SW 1271 (cell line): Measurements from ENCODE around the gene TRIM44.
"Not testable (repeated sequence)": the region's sequence is repeated elsewhere in the genome, so short reads cannot be mapped to it uniquely, and the experiment has no call there.

Experiments
- DNase-seq, 2 experiments: peaks; one replicate each; lab custom pipeline; 2025; lab: John Stamatoyannopoulos, UW

TRIM44 gene

DNA sequence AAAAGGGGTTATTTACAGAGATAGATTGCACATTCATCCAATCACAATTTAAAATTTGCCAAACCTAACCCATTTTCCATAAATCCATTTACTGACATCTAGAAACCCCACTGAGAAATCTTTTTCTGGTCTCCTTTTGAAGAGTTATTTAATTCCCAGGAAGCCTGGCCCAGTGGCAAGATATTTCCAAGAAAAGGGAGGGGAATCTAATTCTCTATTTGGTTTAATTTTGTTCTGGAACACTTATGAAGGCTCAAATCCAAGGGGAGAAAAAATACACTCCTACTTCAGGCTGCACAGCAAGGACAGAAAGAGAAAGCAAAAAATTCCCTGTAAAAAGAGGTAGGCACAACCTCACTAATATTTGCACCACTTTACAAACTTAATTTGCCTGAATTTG lies 193.1 kb downstream of the TRIM44 start:
- no peak for DNase-seq

DNA sequence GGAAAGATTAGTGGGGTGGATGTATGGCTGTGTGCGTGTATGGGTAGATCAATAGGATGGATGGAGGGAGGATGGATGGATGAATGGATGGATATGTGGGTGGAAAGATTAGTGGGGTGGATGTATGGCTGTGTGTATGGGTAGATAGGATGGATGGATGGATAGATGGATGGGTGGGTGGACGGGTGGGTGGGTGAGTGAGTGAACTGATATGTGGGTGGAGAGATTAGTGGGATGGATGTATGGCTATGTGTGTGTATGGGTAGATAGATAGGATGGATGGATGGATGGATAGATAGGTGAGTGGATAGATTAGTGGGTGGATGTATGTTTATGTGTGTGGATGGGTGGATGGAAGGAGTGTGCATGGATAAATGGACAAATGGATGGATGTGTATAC lies 193.7 kb downstream of the TRIM44 start:
- no peak for DNase-seq

DNA sequence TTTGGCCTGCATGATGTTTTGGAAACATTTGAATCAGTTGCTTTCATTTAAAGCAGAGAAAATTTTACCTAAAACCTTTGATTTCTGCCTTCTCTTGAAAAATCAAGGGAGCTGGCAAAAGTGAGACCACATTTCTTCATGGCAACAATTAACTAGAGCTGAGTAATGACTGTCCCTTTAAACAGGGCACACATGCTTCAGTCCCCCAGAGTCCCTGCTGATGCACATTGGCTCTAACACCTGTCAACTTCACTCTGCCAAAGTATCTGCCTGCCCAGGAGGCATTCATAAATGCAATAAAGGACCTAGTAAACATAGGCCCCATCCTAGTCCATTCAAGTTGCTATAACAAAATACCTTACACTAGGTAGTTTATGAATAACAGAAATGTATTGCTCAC lies 194.2 kb downstream of the TRIM44 start:
- no peak for DNase-seq

DNA sequence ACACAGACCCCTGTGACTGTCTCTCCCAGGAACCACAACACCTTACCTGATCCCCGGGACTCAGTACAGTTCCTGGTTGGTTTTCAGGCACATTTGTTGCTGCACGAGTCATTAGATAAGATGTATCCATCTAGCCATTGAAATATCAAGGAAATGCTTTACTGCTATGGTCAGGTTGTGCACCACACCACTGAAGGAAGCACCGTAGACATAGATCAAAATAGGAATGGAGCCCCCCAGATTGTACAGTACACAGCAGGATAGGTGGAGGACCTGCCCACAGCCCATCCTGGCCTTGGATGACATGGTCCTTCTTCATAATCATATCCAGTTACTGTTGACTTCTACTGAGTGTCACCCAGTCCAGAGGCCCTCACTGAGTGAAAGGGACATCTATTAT lies 195.3 kb downstream of the TRIM44 start:
- DNase-seq = no peak

DNA sequence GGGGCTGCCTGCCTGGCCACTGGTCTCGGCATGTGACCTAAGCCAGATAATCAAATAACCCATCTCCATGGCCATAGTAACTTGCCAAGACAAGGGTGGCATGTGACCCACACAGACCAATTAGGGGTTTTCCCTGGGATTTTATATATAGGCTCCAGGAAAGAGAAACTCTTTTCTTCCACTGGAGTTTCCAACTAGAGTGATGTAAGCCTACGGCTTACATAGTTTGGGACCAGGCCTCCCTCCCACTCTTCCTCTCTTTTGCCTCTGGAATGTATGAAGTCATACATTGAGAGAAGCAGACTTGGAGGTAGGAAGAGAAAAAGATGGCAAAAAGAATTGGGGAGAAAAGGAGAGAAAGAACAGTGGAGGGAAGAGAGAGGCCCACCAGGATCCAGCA lies 196.7 kb downstream of the TRIM44 start:
- no peak for DNase-seq

DNA sequence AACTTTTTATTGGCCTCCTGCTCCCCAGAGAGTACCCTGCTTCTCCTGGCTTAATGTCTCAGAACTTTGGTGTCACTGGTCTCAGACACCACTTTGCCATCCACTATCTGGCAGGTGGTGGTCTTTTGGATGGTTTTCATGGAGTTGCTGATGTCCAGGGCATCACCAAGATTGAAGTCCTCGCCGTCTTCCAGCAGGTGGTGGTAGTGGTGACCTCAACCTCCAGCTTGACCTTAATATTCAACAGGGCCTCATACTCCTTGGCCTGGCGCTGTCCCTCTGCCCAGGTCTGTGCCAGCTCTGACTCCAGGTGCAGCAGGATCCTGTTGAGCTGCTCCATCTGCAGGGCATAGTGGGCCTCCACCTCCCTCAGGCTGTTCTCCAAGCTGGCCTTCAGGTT lies 197.6 kb downstream of the TRIM44 start:
- not testable (repeated sequence) for DNase-seq

DNA sequence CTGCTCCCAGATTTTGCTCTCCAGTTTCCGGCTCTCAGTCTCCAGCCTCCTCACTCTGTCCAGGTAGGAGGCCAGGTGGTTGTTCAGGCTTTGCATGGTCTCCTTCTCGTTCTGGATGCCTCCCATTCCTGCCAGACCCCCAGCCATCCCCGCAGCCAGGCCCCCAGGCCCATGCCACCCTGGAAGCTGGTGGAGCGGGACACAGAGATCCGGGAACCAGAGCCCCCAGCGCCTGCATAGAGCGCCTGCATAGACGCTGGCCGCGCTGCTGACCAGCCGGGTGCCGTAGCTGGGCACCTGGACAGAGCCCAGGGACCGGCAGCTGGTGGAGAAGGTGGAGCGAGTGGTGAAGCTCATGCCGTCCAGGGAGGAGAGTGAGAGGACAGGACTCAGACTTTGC lies 198.6 kb downstream of the TRIM44 start:
- DNase-seq = no peak

DNA sequence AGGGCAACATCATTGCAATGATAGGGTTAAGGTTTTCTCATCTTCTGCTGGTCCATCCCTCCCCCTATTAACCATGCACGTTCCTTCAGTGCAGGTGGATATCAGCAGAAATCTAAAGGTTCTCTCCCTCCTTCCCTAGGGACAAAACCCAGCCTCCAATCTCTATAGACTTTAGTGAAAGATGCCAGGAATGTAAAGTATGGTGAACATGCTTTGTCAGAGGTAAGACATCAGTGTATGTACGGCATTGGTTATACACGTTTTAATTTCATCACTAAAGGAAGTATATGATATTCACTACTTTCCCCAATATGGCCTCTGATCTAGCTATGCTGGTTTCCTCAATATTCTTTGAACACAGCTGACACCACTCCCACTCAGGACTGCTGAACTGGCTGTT lies 200.1 kb downstream of the TRIM44 start:
- DNase-seq = no peak

DNA sequence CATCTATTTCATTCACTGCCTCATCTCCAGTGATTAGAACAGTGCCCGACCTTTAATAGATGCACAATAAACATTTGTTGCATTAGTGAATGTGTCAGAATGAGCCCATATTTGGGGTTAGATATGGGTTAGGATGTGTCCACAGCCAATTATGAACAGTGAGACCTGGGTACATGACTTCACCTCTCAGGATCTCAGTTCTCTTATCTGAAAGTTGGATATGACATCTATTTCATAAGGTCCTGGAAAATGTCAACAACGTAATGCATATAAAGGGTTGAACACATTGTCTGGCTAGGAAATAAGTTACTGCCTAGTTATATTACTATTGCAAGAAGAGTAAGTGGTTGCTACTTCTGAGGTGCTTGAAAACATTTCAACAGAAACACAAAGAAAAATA lies 201.6 kb downstream of the TRIM44 start:
- no peak for DNase-seq

DNA sequence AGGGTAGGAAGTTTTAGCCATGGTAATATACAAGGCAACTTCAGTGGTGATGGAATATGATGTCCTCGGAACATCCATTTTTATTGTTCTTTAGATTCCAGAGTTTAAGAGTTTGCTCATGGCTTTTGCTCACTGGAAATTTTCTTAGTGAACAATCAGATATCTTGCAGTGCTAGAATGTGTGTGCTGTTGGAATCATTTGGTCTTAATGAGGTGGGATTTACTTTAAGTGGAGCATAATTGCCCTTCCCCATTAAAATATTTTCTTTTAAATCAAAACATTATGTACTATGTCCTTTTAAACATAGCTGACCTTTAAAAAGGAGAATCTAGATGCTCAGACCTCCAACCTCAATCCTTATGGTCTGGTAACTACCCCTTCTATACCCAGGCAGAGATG lies 204.0 kb downstream of the TRIM44 start:
- DNase-seq = no peak
